Parathyroid adenoma (tissue), 2 donors: ENCODE results near the gene PSMB3.

ENCODE experiments used
- H2AFZ ChIP-seq: fragments of 300-600 bp; sonication (generic); one replicate; pipeline ENCODE4 v1.7.0; 2017; ENCODE audit warnings: antibody characterized with exemption, mild to moderate bottlenecking
- H3K27ac ChIP-seq: fragments of 300-600 bp; sonication (generic); one replicate; pipeline ENCODE4 v1.7.0; 2017
- H3K27me3 ChIP-seq: fragments of 300-600 bp; sonication (generic); one replicate; pipeline ENCODE4 v1.7.0; 2017; ENCODE audit warnings: low read length; ENCODE audit not compliant: control insufficient read depth, insufficient read depth
- H3K36me3 ChIP-seq: fragments of 300-600 bp; sonication (generic); one replicate; pipeline ENCODE4 v1.7.0; 2017; ENCODE audit warnings: low read length; ENCODE audit not compliant: control insufficient read depth, insufficient read depth
- H3K4me1 ChIP-seq: fragments of 300-600 bp; sonication (generic); one replicate; pipeline ENCODE4 v1.7.0; 2017; ENCODE audit warnings: control low read depth
- H3K4me2 ChIP-seq: fragments of 300-600 bp; sonication (generic); one replicate; pipeline ENCODE4 v1.7.0; 2017; ENCODE audit warnings: low read length
- H3K4me3 ChIP-seq: fragments of 300-600 bp; sonication (generic); one replicate; pipeline ENCODE4 v1.7.0; 2017; ENCODE audit warnings: low read depth, low read length
- H3K79me2 ChIP-seq: fragments of 300-600 bp; sonication (generic); one replicate; pipeline ENCODE4 v1.7.0; 2017; ENCODE audit warnings: control low read depth
- H3K9ac ChIP-seq: fragments of 300-600 bp; sonication (generic); one replicate; pipeline ENCODE4 v1.7.0; 2017; ENCODE audit warnings: mild to moderate bottlenecking
- H3K9me3 ChIP-seq: fragments of 300-600 bp; sonication (generic); one replicate; pipeline ENCODE4 v1.7.0; 2017; ENCODE audit warnings: low read length; ENCODE audit not compliant: control insufficient read depth
- CTCF ChIP-seq: fragments of 300-600 bp; sonication (generic); IDR thresholded peaks from one replicate; pipeline ENCODE4 v1.7.0; 2017; ENCODE audit warnings: antibody characterized with exemption, mild to moderate bottlenecking
- donor health status: primary hyperparathyroidism.

Gene PSMB3

GRCh38 chr17:38742411-38743308, 9.9 kb upstream of the PSMB3 start:
- Histone ChIP-seq H3K4me3 (no peak overlapping the region), H3K4me1 (peaks cover 24% of the 10 kb centered on the region), H3K4me2 (no peak overlapping the region), H2AFZ (no peak overlapping the region), H3K9me3 (no peaks in the 10 kb centered on the region), H3K79me2 (peaks cover 11% of the 10 kb centered on the region), H3K27ac (peak overlapping the region; percentile 66), H3K9ac (no peak overlapping the region), H3K36me3 (no peaks in the 10 kb centered on the region), H3K27me3 (no peaks in the 10 kb centered on the region)
- TF ChIP-seq CTCF, result no peak

- TF ChIP-seq CTCF, result no peak
- Histone ChIP-seq H3K27me3 (no peaks in the 10 kb centered on the region), H3K9ac (no peak overlapping the region)
Measured at GRCh38 chr17:38743556-38744171, 8.9 kb upstream of the PSMB3 start.

GRCh38 chr17:38745545-38745944, 7.0 kb upstream of the PSMB3 start:
- no peak for TF ChIP-seq CTCF
- no peak overlapping the region for H3K4me3 ChIP-seq
- H3K4me1 ChIP-seq, result peaks cover 28% of the 10 kb centered on the region
- H3K27me3 ChIP-seq, result no peaks in the 10 kb centered on the region
- H3K9ac ChIP-seq, result no peak overlapping the region
- H3K9me3 ChIP-seq, result no peaks in the 10 kb centered on the region
- no peak overlapping the region for H3K27ac ChIP-seq
- H3K36me3 ChIP-seq, result no peaks in the 10 kb centered on the region
- no peak overlapping the region for H3K4me2 ChIP-seq
- peaks cover 10% of the 10 kb centered on the region for H3K79me2 ChIP-seq
- no peak overlapping the region for H2AFZ ChIP-seq

More at GRCh38 chr17:38743556-38744171, 8.9 kb upstream of the PSMB3 start:
- H3K4me3 ChIP-seq, result no peak overlapping the region
- no peak overlapping the region for H2AFZ ChIP-seq
- peaks cover 24% of the 10 kb centered on the region for H3K4me1 ChIP-seq
- H3K36me3 ChIP-seq, result no peaks in the 10 kb centered on the region
- peaks cover 13% of the 10 kb centered on the region for H3K79me2 ChIP-seq
- no peaks in the 10 kb centered on the region for H3K9me3 ChIP-seq
- no peak overlapping the region for H3K4me2 ChIP-seq
- no peak overlapping the region for H3K27ac ChIP-seq

GRCh38 chr17:38746004-38746848, 6.3 kb upstream of the PSMB3 start:
- peaks cover 10% of the 10 kb centered on the region for H3K79me2 ChIP-seq
- H3K4me3 ChIP-seq, result peak overlapping the region; percentile 75
- peak overlapping the region; percentile 79 for H3K4me2 ChIP-seq
- H2AFZ ChIP-seq, result no peak overlapping the region
- H3K4me1 ChIP-seq, result peaks cover 34% of the 10 kb centered on the region
- H3K27ac ChIP-seq, result peak overlapping the region; percentile 78
- H3K9me3 ChIP-seq, result no peaks in the 10 kb centered on the region
- H3K27me3 ChIP-seq, result no peaks in the 10 kb centered on the region
- no peak for TF ChIP-seq CTCF
- no peaks in the 10 kb centered on the region for H3K36me3 ChIP-seq
- H3K9ac ChIP-seq, result no peak overlapping the region
